OCI-LY7 (cell line): ENCODE data around the gene GCHFR.

Experiments used
- EZH2phosphoT487 ChIP-seq: fragments of 200-600 bp; sonication (generic); IDR thresholded peaks from 2 replicates; pipeline ENCODE4 v1.6.1; 2018; ENCODE audit warnings: low read depth, borderline replicate concordance, mild to moderate bottlenecking, mixed run types, antibody characterized with exemption, low read length, moderate library complexity, mixed read lengths
- TF ChIP-seq, protein P1 (sequence below): fragments of 200-600 bp; sonication (generic); conservative IDR thresholded peaks from 2 replicates; pipeline ENCODE4 v1.5.1; 2014; ENCODE audit warnings: mild to moderate bottlenecking, antibody characterized with exemption, low read length, moderate library complexity, mixed read lengths

- TF ChIP-seq, protein P1, sequence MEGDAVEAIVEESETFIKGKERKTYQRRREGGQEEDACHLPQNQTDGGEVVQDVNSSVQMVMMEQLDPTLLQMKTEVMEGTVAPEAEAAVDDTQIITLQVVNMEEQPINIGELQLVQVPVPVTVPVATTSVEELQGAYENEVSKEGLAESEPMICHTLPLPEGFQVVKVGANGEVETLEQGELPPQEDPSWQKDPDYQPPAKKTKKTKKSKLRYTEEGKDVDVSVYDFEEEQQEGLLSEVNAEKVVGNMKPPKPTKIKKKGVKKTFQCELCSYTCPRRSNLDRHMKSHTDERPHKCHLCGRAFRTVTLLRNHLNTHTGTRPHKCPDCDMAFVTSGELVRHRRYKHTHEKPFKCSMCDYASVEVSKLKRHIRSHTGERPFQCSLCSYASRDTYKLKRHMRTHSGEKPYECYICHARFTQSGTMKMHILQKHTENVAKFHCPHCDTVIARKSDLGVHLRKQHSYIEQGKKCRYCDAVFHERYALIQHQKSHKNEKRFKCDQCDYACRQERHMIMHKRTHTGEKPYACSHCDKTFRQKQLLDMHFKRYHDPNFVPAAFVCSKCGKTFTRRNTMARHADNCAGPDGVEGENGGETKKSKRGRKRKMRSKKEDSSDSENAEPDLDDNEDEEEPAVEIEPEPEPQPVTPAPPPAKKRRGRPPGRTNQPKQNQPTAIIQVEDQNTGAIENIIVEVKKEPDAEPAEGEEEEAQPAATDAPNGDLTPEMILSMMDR: no peak
- TF ChIP-seq EZH2phosphoT487: no peak
Measured at GRCh38 chr15:40789119-40789518, 25.3 kb downstream of the GCHFR start.
